Peyer's patch (tissue), 4 donors: ENCODE results near the gene MISP. TPM values are rescaled to one million over a fixed set of nuclear protein-coding genes. Genes with fewer than 3 reads are reported as not detected.

Experiments used
- DNase-seq, 3 donors: peaks; one replicate each; pipeline ENCODE4 v3.0.0-alpha.2; 2017 to 2019
- H3K27ac ChIP-seq, 4 donors: fragments of 200-600 bp; sonication (generic); one replicate each; pipeline ENCODE4 v1.5.1; 2016 to 2019
- H3K27me3 ChIP-seq, 2 donors: fragments of 200-600 bp; sonication (generic); one replicate each; pipeline ENCODE4 v1.5.1; 2019
- H3K36me3 ChIP-seq, 3 donors: fragments of 200-600 bp; sonication (generic); one replicate each; pipeline ENCODE4 v1.5.1; 2016 to 2019
- H3K4me1 ChIP-seq, 4 donors: fragments of 200-600 bp; sonication (generic); one replicate each; pipeline ENCODE4 v1.5.1; 2016 to 2019
- H3K4me3 ChIP-seq, 4 donors: fragments of 200-600 bp; sonication (generic); 1 replicate in 3 of 4; 2 replicates in 1 of 4; pipeline ENCODE4 v1.5.1; 2016 to 2019; ENCODE audit warnings: mild to moderate bottlenecking in 1 of 4
- H3K9me3 ChIP-seq, 4 donors: fragments of 200-600 bp; sonication (generic); one replicate each; pipeline ENCODE4 v1.5.1; 2016 to 2019; ENCODE audit warnings: mild to moderate bottlenecking in 1 of 4
- POLR2A ChIP-seq, 2 donors: fragments of 450-650 bp; IDR thresholded peaks; one replicate each; pipeline ENCODE4 v1.5.1; 2017; ENCODE audit warnings: antibody characterized with exemption in 2 of 2, mild to moderate bottlenecking in 2 of 2, moderate library complexity in 2 of 2
- total RNA-seq, 4 donors: library from RNA; depleted of rRNA; stranded (reverse); fragments of >200 nt; gene quantifications; one replicate each; pipeline ENCODE4 v1.1.0, GENCODE V29; 2016
- TF ChIP-seq, protein P1 (sequence below), 6 experiments: fragments of 450-650 bp in 4 of 6; fragments of 200-600 bp in 2 of 6; sonication (generic) in 1 of 6; IDR thresholded peaks; one replicate each; pipeline ENCODE4 v1.5.1; 2017 to 2019; ENCODE audit warnings: antibody characterized with exemption in 6 of 6, mild to moderate bottlenecking in 3 of 6, moderate library complexity in 1 of 6

MISP gene
- total RNA-seq, 4 donors from 2014 or later: 116 to 828 (median 637) TPM

DNA sequence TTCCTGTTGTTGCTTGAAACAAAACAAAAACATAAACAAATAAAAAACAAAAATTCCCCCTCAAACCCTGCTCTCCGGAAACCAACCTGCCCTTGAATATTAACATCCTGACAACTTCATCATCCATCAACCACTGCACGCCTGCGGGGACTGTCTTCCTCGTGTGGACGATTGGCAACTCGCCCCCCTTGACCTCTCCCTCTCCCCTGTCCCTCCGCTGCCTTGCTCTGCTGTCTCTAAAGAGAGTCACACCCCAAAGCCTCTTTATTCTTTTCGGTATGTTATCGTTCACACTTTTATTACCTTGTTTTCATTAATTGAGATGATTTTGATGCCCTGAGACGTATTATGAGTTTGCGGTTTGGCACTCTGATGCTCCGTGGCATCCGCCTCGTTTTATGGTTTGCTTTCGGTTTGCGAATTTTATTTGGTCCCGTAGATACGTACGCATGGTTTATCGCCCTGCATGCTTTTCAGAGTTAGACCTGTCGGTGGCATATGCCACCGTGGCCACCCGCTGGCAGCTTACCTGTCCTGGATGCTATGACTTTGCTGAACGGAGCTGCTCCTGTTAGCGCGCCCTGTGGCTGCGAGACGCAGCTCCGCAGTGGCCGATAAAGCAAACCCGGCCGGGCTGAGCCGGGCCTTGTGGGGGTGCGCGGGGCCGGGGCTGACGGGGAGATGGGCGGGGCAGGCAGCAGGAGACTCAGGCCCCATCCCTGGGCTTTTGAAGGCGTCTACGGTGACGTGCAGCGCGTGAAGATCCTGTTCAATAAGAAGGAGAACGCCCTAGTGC, 56.9 kb downstream of the MISP start:
- H3K36me3 ChIP-seq: peaks cover 3 to 94% (median 7%) of the 10 kb centered on the region in 3 donors
- TF ChIP-seq POLR2A (IDR thresholded peaks at IDR 0.05): no peak
- TF ChIP-seq, protein P1, sequence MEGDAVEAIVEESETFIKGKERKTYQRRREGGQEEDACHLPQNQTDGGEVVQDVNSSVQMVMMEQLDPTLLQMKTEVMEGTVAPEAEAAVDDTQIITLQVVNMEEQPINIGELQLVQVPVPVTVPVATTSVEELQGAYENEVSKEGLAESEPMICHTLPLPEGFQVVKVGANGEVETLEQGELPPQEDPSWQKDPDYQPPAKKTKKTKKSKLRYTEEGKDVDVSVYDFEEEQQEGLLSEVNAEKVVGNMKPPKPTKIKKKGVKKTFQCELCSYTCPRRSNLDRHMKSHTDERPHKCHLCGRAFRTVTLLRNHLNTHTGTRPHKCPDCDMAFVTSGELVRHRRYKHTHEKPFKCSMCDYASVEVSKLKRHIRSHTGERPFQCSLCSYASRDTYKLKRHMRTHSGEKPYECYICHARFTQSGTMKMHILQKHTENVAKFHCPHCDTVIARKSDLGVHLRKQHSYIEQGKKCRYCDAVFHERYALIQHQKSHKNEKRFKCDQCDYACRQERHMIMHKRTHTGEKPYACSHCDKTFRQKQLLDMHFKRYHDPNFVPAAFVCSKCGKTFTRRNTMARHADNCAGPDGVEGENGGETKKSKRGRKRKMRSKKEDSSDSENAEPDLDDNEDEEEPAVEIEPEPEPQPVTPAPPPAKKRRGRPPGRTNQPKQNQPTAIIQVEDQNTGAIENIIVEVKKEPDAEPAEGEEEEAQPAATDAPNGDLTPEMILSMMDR (IDR thresholded peaks at IDR 0.05): no peak
- peaks cover 0 to 11% (median under 1%) of the 10 kb centered on the region in 4 donors for H3K4me1 ChIP-seq
- DNase-seq: no peak
- H3K27me3 ChIP-seq: no peaks in the 10 kb centered on the region
- H3K9me3 ChIP-seq: no peaks in the 10 kb centered on the region
- no peak overlapping the region for H3K27ac ChIP-seq
- H3K4me3 ChIP-seq: no peak overlapping the region

DNA sequence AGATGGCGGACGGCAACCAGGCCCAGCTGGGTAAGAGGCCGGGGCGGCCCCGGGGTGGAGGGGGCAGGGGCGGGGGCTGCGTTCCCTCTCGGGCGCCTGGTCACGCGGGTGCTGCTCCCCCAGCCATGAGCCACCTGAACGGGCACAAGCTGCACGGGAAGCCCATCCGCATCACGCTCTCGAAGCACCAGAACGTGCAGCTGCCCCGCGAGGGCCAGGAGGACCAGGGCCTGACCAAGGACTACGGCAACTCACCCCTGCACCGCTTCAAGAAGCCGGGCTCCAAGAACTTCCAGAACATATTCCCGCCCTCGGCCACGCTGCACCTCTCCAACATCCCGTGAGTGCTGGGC, 57.5 kb downstream of the MISP start:
- H3K9me3 ChIP-seq: no peaks in the 10 kb centered on the region
- DNase-seq: no peak
- no peak overlapping the region for H3K4me3 ChIP-seq
- H3K4me1 ChIP-seq: peaks cover 0 to 5% (median 0%) of the 10 kb centered on the region in 4 donors
- no peaks in the 10 kb centered on the region for H3K27me3 ChIP-seq
- H3K27ac ChIP-seq: no peak overlapping the region
- TF ChIP-seq, protein P1 (IDR thresholded peaks at IDR 0.05): no peak
- no peak for TF ChIP-seq POLR2A (IDR thresholded peaks at IDR 0.05)
- H3K36me3 ChIP-seq: peaks cover 3 to 94% (median 7%) of the 10 kb centered on the region in 3 donors

DNA sequence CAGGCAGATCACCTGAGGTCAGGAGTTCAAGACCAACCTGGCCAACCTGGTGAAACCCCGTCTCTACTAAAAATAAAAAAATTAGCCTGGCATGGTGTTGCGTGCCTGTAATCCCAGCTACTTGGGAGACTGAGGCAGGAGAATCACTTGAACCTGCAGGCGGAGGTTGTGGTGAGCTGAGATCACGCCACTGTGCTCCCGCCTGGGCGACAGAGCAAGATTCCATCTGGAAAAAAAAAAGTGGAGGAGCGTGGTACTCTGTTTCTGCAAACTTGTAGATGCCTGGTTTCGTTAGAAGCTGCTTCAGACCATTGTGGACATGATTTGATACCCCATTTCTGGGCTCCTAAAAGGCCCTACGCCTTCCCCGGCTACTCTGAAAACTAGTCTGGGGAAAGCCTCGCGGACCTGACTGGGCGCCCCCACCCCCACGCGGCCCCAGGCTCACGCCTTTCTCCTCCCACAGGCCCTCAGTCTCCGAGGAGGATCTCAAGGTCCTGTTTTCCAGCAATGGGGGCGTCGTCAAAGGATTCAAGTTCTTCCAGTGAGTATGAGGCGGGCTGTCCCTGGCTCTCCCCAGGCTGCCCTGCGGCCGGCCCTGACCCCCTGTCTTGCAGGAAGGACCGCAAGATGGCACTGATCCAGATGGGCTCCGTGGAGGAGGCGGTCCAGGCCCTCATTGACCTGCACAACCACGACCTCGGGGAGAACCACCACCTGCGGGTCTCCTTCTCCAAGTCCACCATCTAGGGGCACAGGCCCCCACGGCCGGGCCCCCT, 59.4 kb downstream of the MISP start:
- no peak for DNase-seq
- peaks cover 3 to 82% (median 7%) of the 10 kb centered on the region in 3 donors for H3K36me3 ChIP-seq
- TF ChIP-seq POLR2A (IDR thresholded peaks at IDR 0.05): no peak

DNA sequence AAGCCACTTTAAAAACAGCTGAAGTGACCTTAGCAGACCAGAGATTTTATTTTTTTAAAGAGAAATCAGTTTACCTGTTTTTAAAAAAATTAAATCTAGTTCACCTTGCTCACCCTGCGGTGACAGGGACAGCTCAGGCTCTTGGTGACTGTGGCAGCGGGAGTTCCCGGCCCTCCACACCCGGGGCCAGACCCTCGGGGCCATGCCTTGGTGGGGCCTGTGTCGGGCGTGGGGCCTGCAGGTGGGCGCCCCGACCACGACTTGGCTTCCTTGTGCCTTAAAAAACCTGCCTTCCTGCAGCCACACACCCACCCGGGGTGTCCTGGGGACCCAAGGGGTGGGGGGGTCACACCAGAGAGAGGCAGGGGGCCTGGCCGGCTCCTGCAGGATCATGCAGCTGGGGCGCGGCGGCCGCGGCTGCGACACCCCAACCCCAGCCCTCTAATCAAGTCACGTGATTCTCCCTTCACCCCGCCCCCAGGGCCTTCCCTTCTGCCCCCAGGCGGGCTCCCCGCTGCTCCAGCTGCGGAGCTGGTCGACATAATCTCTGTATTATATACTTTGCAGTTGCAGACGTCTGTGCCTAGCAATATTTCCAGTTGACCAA, 60.1 kb downstream of the MISP start:
- Histone ChIP-seq H3K27ac (no peak overlapping the region), H3K9me3 (no peaks in the 10 kb centered on the region), H3K4me3 (no peak overlapping the region), H3K4me1 (no peaks in the 10 kb centered on the region), H3K36me3 (peaks cover 0 to 75% (median 7%) of the 10 kb centered on the region in 3 donors), H3K27me3 (no peaks in the 10 kb centered on the region)
- no peak for DNase-seq
- TF ChIP-seq, protein P1 (IDR thresholded peaks at IDR 0.05): no peak
- no peak for TF ChIP-seq POLR2A (IDR thresholded peaks at IDR 0.05)

More for the DNA sequence above, 59.4 kb downstream of the MISP start:
- Histone ChIP-seq H3K27me3 (no peaks in the 10 kb centered on the region), H3K4me1 (no peaks in the 10 kb centered on the region), H3K4me3 (no peak overlapping the region), H3K27ac (no peak overlapping the region), H3K9me3 (no peaks in the 10 kb centered on the region)

DNA sequence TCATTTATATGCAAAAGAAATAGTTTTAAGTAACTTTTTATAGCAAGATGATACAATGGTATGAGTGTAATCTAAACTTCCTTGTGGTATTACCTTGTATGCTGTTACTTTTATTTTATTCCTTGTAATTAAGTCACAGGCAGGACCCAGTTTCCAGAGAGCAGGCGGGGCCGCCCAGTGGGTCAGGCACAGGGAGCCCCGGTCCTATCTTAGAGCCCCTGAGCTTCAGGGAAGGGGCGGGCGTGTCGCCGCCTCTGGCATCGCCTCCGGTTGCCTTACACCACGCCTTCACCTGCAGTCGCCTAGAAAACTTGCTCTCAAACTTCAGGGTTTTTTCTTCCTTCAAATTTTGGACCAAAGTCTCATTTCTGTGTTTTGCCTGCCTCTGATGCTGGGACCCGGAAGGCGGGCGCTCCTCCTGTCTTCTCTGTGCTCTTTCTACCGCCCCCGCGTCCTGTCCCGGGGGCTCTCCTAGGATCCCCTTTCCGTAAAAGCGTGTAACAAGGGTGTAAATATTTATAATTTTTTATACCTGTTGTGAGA, 60.7 kb downstream of the MISP start:
- no peak overlapping the region for H3K4me3 ChIP-seq
- no peaks in the 10 kb centered on the region for H3K27me3 ChIP-seq
- H3K9me3 ChIP-seq: no peaks in the 10 kb centered on the region
- no peaks in the 10 kb centered on the region for H3K4me1 ChIP-seq
- TF ChIP-seq, protein P1 (IDR thresholded peaks at IDR 0.05): no peak
- DNase-seq: no peak
- no peak overlapping the region for H3K27ac ChIP-seq
- peaks cover 0 to 69% (median 3%) of the 10 kb centered on the region in 3 donors for H3K36me3 ChIP-seq
